Stimulated activated CD4-positive, alpha-beta T cell treated with anti-CD3 and anti-CD28 coated beads, Interleukin-4, amount 100 ng/mL, for 1 hour (primary cell): ENCODE measurements around the gene KCNAB1.

Experiments
- DNase-seq: peaks from one replicate; pipeline ENCODE4 v3.0.0-alpha.2; 2020

KCNAB1 gene

DNA sequence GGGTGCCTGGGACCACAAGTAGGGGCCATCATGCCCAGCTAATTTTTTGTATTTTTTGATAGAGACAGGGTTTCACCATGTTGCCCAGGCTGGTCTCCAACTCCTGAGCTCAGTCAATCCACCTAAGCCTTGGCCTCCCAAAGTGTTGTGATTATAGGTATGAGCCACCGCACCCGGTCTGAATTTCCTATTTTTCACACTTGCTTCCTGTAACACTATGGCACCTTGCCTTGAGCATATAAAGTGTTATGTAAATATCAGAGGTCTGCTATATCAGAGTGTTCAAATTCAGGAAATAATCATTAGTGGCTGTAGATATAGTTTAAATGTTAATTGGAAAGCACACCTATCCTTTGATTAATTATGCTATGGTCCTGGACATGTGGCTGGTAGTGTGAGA is 165.2 kb downstream of the KCNAB1 start:
- DNase-seq, result no peak

DNA sequence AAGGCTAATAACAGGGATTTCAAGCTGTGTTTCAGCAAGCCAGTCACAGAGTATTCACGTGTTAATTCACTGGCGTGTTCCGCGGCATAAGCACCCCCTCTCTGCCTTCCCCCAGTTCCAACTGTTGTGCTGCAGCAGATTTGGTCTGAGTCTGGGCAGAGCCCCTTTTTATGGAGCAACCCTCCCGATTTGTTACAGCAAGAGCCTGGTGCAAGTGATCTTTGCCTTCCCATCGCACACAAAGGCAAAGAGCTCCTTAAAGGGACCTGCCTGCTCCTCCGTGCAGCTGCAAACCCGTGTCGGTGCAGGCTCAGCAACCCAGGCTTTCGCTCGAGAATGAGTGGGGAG is 170.5 kb downstream of the KCNAB1 start:
- no peak for DNase-seq

DNA sequence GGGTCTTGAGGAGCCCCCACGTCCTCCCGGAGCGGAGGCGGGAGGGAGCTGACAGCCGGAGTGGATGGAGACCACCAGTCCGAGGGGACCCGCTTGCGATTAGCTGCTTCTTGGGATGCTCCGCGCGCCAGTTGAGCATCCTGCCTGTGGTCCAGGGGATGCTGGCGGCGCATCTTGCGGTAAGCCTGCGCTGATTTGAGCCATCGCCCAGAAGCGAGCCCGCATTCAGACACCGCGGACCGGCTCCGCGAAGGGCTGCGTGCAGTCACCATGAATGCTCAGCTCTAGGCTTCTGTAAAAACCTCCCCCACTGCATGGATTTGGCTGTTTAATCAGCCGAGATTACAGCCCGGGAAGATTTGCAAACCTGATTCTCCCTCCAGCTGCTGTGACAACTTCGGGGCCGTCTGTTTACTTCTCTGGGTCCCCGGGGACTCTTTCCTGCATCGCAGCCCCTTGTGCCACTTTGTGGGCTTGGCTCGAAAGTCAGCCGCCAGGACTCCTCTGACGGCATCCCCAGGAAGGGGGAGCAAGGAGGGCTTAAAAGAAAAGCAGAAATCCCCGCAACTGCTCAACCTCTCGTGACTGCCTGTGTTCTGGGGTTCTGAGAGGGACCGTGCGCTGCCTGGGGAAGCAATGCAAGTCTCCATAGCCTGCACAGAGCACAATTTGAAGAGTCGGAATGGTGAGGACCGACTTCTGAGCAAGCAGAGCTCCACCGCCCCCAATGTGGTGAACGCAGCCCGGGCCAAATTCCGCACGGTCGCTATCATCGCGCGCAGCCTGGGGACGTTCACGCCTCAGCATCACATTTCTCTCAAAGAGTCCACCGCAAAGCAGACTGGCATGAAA is 171.1 kb downstream of the KCNAB1 start:
- DNase-seq, result no peak

DNA sequence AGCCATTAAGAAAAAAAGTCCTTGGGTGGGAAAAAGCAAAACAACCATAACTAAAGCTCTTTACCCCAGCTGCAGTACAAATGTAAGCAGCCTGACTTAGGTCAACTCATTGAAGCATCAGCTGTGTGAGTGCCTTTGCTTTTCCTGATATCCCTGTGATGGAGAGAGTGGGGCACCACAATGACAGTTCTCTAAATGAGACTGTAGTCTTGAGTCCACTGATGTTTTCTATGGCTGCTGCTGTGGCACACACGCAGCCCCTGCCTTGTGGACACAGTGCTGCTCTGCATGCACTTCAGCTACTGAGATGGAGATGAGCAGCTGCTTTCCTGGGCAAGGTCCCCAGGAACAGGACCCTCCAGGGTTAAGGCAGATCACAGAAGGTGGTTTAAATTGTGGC is 173.2 kb downstream of the KCNAB1 start:
- DNase-seq, result no peak

DNA sequence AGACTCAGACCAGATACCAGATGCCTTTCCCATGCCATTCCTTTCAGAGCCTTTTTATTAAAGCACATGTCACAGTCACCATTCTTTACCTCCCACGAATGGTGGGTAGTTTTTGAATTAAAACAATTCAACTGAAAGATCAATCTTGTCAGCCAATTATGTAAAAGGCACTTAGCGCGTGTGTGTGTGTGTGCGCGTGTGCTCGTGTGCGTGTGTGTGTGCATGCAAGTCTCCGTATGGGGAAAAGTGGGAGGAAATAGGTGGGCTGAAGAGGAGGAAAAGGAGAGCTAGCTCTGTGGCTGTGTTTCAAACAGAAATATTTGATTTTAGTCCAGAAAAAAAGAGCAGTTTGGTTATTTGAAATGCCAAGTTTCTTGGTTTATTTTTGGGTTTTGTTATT is 177.2 kb downstream of the KCNAB1 start:
- no peak for DNase-seq

DNA sequence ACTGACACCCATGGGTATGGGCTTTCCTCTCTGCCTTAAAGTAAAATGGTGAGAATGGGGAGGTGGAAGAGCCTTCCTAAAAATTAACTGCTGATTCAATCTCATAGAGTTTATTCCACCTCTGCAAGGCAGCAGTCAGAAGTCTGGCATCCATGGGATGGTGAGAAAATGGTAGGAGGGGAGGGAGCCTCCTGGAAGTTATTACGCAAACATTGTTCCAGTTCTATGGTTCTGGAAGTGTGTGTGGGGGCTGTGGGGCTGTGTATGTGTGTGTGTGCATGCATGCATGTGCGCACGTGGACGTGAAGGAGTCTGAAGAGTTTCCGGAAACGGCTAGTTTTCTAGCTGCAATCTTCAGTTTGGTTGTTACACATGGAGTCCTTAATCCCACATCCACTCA is 177.6 kb downstream of the KCNAB1 start:
- DNase-seq, result no peak

DNA sequence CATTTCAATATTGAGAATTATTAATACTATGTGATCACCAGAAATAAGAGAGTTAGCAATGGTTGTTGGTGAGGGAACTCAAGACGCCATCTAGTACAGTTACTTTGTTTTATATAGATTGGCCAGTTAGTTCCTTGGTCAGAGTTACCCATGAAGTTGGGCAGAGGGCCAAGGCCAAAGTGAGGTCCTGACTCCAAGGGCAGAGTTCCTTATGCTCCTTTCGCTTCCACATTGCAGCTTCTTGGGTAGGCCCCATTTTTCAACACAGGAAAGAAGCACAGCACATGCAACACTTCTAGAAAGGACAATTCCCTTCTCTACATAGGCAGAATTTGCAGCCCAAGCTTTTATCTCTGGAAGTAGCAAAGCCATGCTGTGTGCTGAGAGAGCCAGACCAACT is 178.6 kb downstream of the KCNAB1 start:
- DNase-seq, result no peak

DNA sequence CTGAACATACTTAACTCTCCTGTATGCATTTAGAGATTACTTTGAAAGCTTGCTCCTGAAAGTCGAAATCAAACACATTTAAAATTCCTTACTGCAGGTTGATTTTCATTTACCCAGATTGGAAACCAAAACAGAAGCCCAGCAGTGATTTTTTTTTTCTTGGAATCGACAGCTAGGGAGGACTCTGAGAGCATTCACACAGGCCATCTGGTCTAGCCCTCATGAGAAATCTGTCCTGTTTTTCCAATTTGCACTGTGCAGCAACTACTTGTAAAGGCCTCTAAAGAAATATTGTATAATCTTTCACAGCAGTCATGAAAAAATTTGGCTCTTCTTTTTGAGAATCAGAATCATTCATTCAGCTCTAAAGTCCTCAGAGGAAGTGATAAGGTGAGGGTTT is 179.2 kb downstream of the KCNAB1 start:
- DNase-seq, result no peak

DNA sequence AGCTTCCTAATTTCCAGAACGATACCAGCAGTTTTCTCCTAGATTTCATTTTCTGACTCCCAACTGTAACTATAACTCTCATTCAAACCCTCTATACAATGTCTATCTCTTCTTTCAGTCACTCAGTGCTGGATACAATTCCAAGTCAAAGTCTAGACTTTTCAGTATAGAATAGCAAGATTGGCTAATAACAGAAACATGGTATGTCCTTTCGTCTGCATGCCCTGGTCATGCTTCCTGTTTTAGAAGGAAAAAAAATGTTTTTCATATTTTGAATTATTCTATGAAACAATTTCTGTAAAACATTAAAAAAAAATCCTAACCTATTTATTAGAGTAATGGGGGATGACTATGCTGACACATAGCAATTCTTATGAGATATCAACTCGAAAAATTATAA is 180.0 kb downstream of the KCNAB1 start:
- DNase-seq, result no peak

DNA sequence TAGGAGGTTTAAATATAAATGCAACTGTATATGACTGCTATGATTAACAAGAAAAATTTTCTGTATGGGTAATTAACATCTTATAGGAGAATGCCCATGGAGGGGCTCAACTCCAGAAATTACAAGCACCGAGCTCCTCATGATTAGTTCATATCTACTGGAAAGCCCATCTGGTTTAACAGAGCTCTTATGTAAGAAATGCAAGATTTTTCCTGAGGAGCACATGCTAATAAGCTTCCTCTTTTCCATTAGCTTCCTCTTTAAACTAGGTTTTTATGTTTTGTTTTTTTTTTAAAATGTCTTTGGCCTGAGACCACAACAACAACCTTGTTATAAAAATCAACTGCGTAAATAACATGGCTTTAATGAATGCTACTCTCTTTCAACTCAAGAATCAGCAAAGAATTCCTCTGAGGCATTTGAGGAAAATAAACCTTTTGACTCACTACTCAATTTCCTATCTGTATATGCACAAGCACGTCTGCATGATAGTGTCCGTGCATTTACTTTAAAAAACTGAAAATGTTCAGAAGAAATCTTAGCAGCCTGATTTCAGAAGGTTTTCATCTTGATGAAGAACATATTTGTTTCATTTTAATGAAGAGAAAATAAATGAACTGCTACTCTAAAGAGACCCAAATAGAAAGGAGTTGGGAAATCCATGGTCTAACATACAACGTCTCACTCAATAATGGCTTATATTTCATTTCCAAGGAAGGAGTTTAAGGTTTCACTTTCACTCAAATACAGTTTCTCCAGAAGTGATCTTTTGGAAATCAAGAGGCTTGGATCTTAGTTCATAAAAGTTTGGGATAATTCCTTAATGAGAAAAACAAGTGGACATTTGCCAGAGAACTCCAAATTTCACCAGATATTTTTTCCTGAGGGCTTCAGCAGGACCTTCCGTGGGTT is 180.8 kb downstream of the KCNAB1 start:
- no peak for DNase-seq

DNA sequence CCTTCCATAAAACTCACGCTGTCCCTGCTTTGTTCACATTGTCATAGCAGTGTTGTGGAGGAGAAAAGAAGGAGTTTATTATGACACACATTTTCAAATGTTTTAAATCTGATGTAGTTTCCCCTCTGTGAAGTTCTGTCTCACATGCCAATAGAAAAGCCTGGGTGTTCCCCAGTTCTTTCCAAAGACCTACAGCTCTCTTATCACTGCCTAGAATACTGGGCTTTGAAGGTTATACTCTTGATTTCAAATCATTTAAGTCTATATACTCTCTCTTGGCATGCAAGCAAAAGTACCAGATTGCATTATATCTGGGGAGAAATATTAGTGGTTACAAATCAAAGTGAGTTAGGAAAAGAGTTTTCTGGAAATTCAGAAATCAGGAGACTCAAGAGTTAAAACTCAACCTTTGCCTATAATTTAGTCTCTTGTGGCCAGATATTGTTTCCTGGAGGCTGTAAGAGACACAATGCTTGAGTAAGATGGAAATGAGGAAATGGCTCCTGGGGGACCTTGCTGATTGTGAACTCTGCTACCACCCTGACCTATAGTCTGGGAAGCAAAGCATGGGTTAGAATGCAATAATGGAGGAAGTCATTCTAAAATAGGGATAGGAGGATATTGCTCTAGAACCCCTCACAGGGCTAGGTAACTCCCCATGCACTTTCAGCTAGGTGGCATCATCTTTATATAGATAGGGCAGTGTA is 182.8 kb downstream of the KCNAB1 start:
- no peak for DNase-seq

DNA sequence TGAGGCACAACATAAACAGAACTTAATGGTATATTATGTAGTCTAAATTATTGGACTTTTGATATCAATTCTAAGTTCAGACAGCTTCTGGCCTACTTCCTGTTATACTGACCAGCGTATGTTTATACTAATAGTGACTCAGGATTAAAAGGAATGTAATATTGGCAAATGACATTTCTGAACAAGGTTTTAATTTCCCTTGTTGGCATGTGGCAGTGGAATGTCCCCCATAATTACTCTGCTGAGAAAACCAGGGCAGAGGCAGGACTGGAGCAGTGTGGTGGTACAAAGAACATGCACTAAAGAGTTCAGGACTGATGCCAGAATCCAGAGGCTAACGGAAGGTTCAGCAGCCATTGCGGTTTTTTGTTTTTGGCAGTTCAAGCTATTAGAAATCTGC is 184.0 kb downstream of the KCNAB1 start:
- DNase-seq, result no peak

DNA sequence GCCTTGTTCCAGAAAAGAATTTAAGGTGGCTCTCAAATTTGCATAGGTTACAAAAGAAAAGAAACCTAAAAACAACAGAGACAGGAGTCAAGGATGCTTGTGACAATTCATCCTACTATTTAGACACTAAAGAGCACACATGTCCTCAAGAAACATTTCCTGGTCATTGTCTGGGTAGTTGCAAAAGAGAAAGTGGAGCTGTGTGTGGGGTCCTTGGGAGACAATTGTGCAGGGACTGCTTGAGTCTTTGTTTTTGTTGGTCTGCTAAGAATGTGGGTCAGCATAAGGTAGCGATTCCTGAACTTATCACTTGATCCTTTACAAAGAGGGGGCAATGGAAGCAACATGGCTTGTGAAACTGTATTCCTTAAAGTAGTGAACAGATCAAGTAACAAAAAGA is 185.3 kb downstream of the KCNAB1 start:
- no peak for DNase-seq

DNA sequence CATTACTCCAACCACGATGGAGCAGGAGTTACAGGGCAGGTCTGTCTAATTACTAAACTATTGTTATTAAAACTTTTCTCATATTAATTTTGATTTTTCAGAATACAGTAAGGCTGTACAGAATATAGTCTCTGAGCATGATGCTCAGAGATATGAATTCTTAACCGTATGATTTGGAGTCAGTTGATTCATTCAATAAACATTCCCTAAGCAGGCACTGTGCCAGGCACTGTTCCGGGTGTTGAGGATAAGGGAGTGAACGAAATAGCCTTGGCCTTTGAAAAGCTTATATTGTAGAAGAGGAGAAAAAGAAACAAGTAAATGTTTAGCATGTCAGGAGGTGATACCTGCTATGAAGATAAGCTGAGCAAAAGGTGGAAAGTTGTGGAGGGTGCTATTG is 187.3 kb downstream of the KCNAB1 start:
- no peak for DNase-seq

DNA sequence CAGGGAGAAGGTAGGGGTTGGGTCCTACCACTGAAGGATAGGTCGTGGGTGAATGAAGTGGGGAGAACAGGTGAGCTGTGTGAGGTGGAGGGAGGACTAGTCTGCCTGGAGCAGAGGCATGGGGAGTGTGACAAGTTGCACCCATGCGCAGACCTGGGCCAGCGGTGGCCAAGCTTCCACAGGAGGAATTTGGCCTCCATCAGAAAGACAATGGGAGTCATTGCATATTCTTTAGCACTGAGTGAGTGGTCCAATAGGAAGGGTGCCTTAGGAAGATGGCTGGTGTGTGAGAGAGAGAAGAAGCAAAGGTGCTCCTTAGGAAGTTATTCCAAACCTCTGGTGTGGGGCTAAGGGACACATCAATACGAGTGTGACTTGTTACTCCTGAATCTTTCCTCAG is 191.1 kb downstream of the KCNAB1 start:
- no peak for DNase-seq

DNA sequence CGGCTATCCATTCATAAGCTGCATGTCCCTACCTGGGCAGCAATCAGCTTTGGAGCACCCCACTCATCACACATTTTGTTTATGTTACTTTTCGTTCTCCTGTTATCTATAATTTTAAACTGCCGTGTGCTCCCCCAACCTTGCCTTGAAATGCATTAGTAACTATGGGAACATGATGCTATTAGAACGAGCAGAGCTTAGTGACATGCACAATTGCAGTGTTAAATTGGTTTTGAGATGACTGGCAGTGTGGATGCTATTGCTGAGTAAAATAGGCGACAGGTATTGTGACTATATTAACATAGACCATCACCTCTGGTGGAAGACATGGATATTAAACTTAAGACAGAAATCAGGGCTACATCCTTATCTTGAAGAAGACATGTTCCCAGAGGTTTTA is 191.6 kb downstream of the KCNAB1 start:
- no peak for DNase-seq

DNA sequence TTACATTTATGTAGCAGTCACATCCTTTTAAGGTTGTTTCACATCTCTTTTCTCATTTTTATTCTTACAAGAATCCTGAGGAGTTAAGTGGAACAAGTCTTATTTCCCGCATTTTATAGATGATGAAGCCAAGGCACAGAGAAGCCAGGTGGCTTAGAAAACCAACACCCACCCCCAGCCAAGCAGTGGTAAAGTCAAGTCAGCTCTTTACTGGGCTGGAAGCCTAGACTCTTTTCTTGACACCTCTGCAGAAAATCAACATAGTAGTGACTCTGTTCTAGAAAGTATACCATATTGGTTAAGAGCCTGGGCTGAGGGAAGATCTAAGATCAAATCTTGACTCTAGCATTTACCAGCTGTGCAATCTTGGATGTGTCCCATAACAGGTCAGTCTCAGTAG is 195.7 kb downstream of the KCNAB1 start:
- DNase-seq, result no peak

DNA sequence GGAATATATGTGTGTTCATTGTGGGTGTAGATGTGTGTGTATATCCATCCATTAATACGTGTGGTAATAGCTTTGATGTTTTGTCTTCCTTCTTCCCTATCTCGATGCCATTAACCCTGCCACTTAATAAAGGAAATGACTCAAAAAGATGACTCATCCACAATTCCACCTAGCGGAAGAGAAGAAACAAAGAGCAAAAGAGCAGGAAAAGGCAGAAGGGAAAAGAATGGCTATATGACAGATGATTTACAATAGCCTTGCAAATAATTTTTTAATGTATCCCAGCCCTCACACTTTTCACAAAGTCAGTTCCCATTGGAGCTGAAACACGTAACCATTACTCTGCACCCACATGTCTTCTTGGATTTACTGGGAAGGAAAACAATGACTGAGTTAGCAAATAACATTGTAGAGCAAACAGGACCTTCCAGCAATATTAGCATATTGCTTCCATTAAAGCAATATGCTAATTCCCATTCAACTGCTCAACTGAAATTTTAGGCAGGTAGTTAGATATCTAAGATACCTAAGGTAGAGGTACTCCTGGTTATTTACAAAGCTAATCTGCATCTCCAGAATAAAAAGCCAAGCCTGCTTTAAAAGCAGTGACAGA is 197.2 kb downstream of the KCNAB1 start:
- no peak for DNase-seq

DNA sequence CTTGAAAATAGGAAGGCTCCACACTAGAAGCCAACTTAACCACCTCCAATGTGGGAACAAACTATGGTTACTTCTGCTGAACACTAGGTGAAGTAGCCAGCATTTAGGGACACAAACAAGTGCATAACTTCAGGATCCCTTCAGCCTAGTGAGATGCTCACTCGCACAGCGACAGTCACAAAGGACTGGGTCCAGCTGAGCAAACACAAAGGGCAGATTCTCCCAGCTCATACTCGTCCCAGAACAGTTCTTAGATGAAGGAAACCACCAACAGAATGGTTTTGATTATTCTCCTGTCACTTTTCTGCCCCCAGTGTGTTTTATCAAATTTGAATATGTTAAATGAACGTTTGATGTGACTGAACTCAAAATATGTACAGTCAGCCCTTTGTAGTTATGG is 201.6 kb downstream of the KCNAB1 start:
- DNase-seq, result no peak

DNA sequence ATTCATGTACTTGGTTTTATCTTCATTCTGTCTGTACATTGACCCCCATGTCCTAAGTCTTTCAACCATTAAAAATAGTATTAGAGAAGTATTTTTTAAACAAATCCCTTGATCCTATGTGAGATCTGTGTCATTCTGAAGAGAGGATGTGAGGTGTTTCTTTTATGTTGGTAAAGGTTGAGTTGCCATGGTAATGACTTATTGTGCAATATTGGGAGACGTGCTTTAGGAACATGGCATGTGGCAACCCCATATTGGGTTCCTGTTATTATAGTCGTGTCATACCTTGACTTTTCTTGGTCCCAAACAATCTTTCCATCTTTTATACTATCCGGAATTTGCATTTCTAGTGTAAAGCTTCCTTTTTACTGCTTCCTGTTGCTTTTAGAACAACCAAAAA is 203.1 kb downstream of the KCNAB1 start:
- DNase-seq, result no peak

DNA sequence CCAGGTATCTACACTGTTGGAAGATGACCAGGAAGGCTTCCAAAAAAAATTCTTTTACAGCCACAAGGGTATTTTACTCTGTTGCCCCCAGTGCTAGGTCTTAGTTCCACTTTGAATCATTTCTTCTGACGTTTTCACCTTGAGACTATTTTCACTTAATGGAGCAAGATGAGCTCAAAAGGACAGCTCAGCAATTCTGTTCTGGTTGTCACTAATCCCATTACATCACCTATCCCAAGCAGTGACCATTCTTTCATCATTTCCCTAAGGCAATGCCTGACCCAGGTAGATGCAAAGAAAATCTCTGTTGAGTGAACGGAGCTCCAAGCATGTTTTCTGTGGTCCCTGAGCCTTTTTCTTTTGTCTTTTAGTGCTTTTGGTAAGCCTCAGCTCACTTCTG is 210.0 kb downstream of the KCNAB1 start:
- DNase-seq, result no peak

DNA sequence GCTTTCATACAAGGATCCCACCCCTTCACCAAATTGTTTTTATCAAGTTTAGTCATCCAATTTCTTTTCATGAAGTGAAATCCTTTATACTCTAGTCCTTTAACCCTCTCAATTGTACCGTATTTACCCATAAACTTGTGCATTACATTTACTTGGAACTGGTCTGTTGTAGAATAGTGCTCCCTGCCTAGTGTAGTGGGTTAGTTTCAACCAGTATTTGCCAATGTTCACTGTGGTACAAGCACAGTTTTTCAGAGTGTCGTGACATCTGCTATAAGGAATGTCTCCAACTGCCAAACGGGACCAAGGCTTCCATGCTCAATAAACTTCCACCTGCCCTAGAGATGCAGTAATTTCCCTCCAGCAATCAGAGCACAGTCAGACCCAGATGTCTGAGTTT is 211.9 kb downstream of the KCNAB1 start:
- DNase-seq, result no peak

DNA sequence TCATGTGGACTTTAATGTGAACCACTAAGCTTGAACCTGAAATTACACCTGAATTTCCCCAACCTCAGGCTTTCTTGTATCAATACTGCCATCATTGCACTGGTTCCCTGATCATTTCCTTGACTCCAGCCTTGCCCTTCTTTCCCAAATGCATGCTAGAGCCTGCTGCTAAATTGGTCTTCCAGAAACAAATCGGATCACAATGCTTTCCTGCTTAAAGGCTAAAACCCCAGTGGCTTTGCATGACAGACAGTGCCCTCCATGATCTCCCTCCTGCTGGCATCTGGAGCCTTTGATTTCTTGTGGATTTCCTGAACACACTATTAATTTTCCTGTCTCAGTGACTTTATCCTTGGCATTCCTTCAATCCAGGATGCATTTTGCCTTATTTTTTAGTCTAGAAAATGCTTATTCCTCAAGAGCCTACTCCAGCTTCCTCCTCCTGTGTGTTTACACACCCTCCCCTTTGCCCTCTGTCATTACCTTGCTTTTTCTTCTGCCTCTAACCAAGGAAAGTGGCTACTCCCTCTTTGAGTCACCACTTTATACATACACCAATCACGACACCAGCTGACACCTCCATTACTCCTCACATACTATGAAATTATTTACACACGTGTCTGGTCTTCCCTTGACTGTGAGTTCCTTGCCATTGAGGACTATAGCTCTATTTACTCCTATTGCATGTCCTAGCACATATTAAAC is 214.6 kb downstream of the KCNAB1 start:
- no peak for DNase-seq
